Common myeloid progenitor, CD34-positive (primary cell): ENCODE measurements around the gene LRRC37A3.
"Not testable (repeated sequence)": the region's sequence is repeated elsewhere in the genome, so short reads cannot be mapped to it uniquely, and the experiment has no call there.

ENCODE experiments used
- CTCF ChIA-PET: fragments of 350-600 bp; sonication (Branson Sonifier 250); formaldehyde crosslinking; loops from one replicate; lab custom pipeline; 2021; ENCODE audit warnings: antibody characterized with exemption; lab: Charles Lee
- POLR2A ChIA-PET: fragments of 350-600 bp; sonication (Branson Sonifier 250); formaldehyde crosslinking; loops from one replicate; lab custom pipeline; 2021; ENCODE audit warnings: antibody characterized with exemption; lab: Charles Lee
- DNase-seq, 3 donors: peaks; one replicate each; pipeline versions ENCODE4 v3.0.0 to v3.0.0-alpha.2; 2013
- H3K27ac ChIP-seq, 2 experiments: 1 replicate in 1 of 2; 2 replicates in 1 of 2; pipeline ENCODE4 v1.7.0; 2013; ENCODE audit warnings: inconsistent platforms in 2 of 2, low read length in 2 of 2, mild to moderate bottlenecking in 2 of 2, low read depth in 1 of 2, moderate library complexity in 1 of 2; ENCODE audit not compliant: severe bottlenecking in 2 of 2, insufficient read depth in 1 of 2, poor library complexity in 1 of 2
- H3K27me3 ChIP-seq, 5 experiments: replicated peaks in 2 of 5; 1 replicate in 3 of 5; 2 replicates in 2 of 5; pipeline versions ENCODE4 v1.6.1 to v1.7.0; 2013; ENCODE audit warnings: low read length in 4 of 5, mild to moderate bottlenecking in 2 of 5, moderate library complexity in 2 of 5, inconsistent platforms in 1 of 5; ENCODE audit not compliant: insufficient read depth in 5 of 5, control insufficient read depth in 4 of 5
- H3K36me3 ChIP-seq, 4 experiments: 1 replicate in 2 of 4; 2 replicates in 2 of 4; pipeline versions ENCODE4 v1.6.1 to v1.7.0; 2013; ENCODE audit warnings: low read length in 3 of 4, control low read depth in 1 of 4, mild to moderate bottlenecking in 1 of 4; ENCODE audit not compliant: control insufficient read depth in 4 of 4, insufficient read depth in 4 of 4
- H3K4me1 ChIP-seq, 4 experiments: 1 replicate in 3 of 4; 2 replicates in 1 of 4; pipeline versions ENCODE4 v1.6.1 to v1.7.1; 2013; ENCODE audit warnings: low read length in 3 of 4, mild to moderate bottlenecking in 3 of 4, control low read depth in 1 of 4, inconsistent platforms in 1 of 4, moderate library complexity in 1 of 4; ENCODE audit not compliant: control insufficient read depth in 4 of 4, insufficient read depth in 4 of 4; ENCODE audit errors: control extremely low read depth in 1 of 4
- H3K4me3 ChIP-seq, 7 experiments: 1 replicate in 4 of 7; 2 replicates in 3 of 7; pipeline versions ENCODE4 v1.5.1 to v1.7.0; 2013; ENCODE audit warnings: mild to moderate bottlenecking in 7 of 7, low read length in 6 of 7, moderate library complexity in 6 of 7, inconsistent platforms in 2 of 7, low read depth in 2 of 7, control low read depth in 1 of 7; ENCODE audit not compliant: insufficient read depth in 4 of 7, control insufficient read depth in 1 of 7; ENCODE audit errors: extremely low read depth in 1 of 7
- H3K9me3 ChIP-seq, 5 experiments: 1 replicate in 4 of 5; 2 replicates in 1 of 5; pipeline versions ENCODE4 v1.6.1 to v1.7.1; 2013; ENCODE audit warnings: low read length in 4 of 5, mild to moderate bottlenecking in 2 of 5, inconsistent platforms in 1 of 5, low read depth in 1 of 5, moderate library complexity in 1 of 5; ENCODE audit not compliant: control insufficient read depth in 4 of 5, insufficient read depth in 2 of 5; ENCODE audit errors: control extremely low read depth in 1 of 5
- WGBS: methylation state at CpG from one replicate; pipeline ENCODE4 v1.1.5; 2013; ENCODE audit not compliant: insufficient coverage; 5-methylcytosine and 5-hydroxymethylcytosine counted together

The LRRC37A3 gene

GRCh38 chr17:64927444-64927843 lies 8.2 kb upstream of the LRRC37A3 start:
- H3K27me3 ChIP-seq, POLR2A ChIA-PET, H3K36me3 ChIP-seq, H3K4me3 ChIP-seq, H3K9me3 ChIP-seq, H3K27ac ChIP-seq: not testable (repeated sequence)
- CTCF ChIA-PET = interaction anchor here (0.7 to 2.1 kb wide), 3 partner anchors 11 to 33 kb away, joined by 3 to 14 read pairs (median 4); no protein-coding TSS in a partner anchor
- WGBS = 17% methylated on average over 1 of the region's 2 CpGs
- H3K4me1 ChIP-seq = peaks cover 0 to 17% (median 13%) of the 10 kb centered on the region in 4 experiments
- DNase-seq = peak; percentile 76 to 89 (median 85)

GRCh38 chr17:64926430-64926829 lies 7.2 kb upstream of the LRRC37A3 start:
- no CpG with 5 or more reads among the region's 4 CpGs for WGBS
- POLR2A ChIA-PET, DNase-seq, H3K36me3 ChIP-seq, H3K4me3 ChIP-seq, H3K27ac ChIP-seq, H3K27me3 ChIP-seq, H3K9me3 ChIP-seq: not testable (repeated sequence)
- H3K4me1 ChIP-seq = peaks cover 0 to 26% (median 20%) of the 10 kb centered on the region in 4 experiments
- CTCF ChIA-PET = interaction anchor here (0.6 to 1.3 kb wide), 2 partner anchors 12 to 15 kb away, joined by 3 to 4 read pairs; no protein-coding TSS in a partner anchor

GRCh38 chr17:64925244-64925643 lies 6.0 kb upstream of the LRRC37A3 start:
- H3K27me3 ChIP-seq, H3K9me3 ChIP-seq, H3K36me3 ChIP-seq, POLR2A ChIA-PET, DNase-seq, H3K4me3 ChIP-seq, H3K27ac ChIP-seq: not testable (repeated sequence)
- 70% methylated on average over 1 of the region's 4 CpGs for WGBS
- CTCF ChIA-PET = interaction anchor here (1.2 kb wide), 1 partner anchor 14 kb away, joined by 6 read pairs; no protein-coding TSS in a partner anchor
- H3K4me1 ChIP-seq = peaks cover 0 to 32% (median 25%) of the 10 kb centered on the region in 4 experiments

GRCh38 chr17:64923051-64923568 lies 3.8 kb upstream of the LRRC37A3 start:
- peak overlapping the region; percentile 18 to 86 for H3K27ac ChIP-seq
- DNase-seq = peak; percentile 82 to 98 (median 94)
- H3K9me3 ChIP-seq, H3K36me3 ChIP-seq, CTCF ChIA-PET, H3K27me3 ChIP-seq: not testable (repeated sequence)
- 0% methylated on average over 2 of the region's 6 CpGs for WGBS
- H3K4me1 ChIP-seq = peaks cover 0 to 37% (median 29%) of the 10 kb centered on the region in 4 experiments
- POLR2A ChIA-PET = interaction anchor here (0.6 kb wide), 1 partner anchor 135 kb away, joined by 4 read pairs; no protein-coding TSS in a partner anchor
- peak overlapping the region in 1 of 7 experiments; percentile 20 for H3K4me3 ChIP-seq

- no peaks in the 10 kb centered on the region for H3K36me3 ChIP-seq
- ChIA-PET POLR2A (no interaction called here), CTCF (interaction anchor here (1.4 kb wide), 1 partner anchor 252 kb away, joined by 3 read pairs; no protein-coding TSS in a partner anchor)
- no peaks in the 10 kb centered on the region for H3K9me3 ChIP-seq
- H3K27me3 ChIP-seq = no peaks in the 10 kb centered on the region
- H3K27ac ChIP-seq = no peak overlapping the region
- no peak for DNase-seq
- WGBS = 96% methylated on average over 12 of the region's 12 CpGs
- peak overlapping the region in 1 of 7 experiments; percentile 82 for H3K4me3 ChIP-seq
- peaks cover 0 to 37% (median 28%) of the 10 kb centered on the region in 4 experiments for H3K4me1 ChIP-seq
Observed at GRCh38 chr17:64920419-64921172, 1.3 kb upstream of the LRRC37A3 start.

- Histone ChIP-seq H3K4me1 (peaks cover 0 to 37% (median 28%) of the 10 kb centered on the region in 4 experiments), H3K27me3 (no peaks in the 10 kb centered on the region), H3K9me3 (no peaks in the 10 kb centered on the region), H3K4me3 (peak overlapping the region; percentile 2 to 82 (median 63)), H3K36me3 (no peaks in the 10 kb centered on the region), H3K27ac (peak overlapping the region; percentile 68 to 89)
- 90% methylated on average over 9 of the region's 9 CpGs for WGBS
- DNase-seq = peak in 2 of 3 donors; percentile 10 to 29
- ChIA-PET POLR2A (no interaction called here), CTCF (interaction anchor here (1.4 to 1.5 kb wide), 2 partner anchors 19 to 252 kb away, joined by 3 to 10 read pairs; no protein-coding TSS in a partner anchor)
Observed at GRCh38 chr17:64920026-64920418, 744 bp upstream of the LRRC37A3 start.
